Endometrium (tissue), 2 donors: ENCODE data around the gene SERPINA9.
"Not testable (repeated sequence)": the region's sequence is repeated elsewhere in the genome, so short reads cannot be mapped to it uniquely, and the experiment has no call there.

ENCODE experiments used
- FAIRE-seq: peaks from 2 replicates; lab custom pipeline; 2012; peaks lifted over from hg19 to GRCh38; lab: Jason Lieb, UNC
- donor health status: control.
- donor health status: control.

SERPINA9 gene

GRCh38 chr14:94485944-94486841 lies 10.2 kb upstream of the SERPINA9 start:
- no peak for FAIRE-seq

GRCh38 chr14:94484481-94484880 lies 8.5 kb upstream of the SERPINA9 start:
- no peak for FAIRE-seq

GRCh38 chr14:94483729-94484275 lies 7.8 kb upstream of the SERPINA9 start:
- FAIRE-seq = no peak

GRCh38 chr14:94483071-94483451 lies 7.1 kb upstream of the SERPINA9 start:
- no peak for FAIRE-seq

- not testable (repeated sequence) for FAIRE-seq
Observed at GRCh38 chr14:94482132-94483070, 6.4 kb upstream of the SERPINA9 start.

GRCh38 chr14:94481468-94482131 lies 5.6 kb upstream of the SERPINA9 start:
- FAIRE-seq = no peak

GRCh38 chr14:94480809-94481208 lies 4.8 kb upstream of the SERPINA9 start:
- no peak for FAIRE-seq

- FAIRE-seq = no peak
Observed at GRCh38 chr14:94478420-94478819, 2.4 kb upstream of the SERPINA9 start.

GRCh38 chr14:94474581-94475031 lies 1.4 kb downstream of the SERPINA9 start:
- no peak for FAIRE-seq

GRCh38 chr14:94473666-94474410 lies 2.2 kb downstream of the SERPINA9 start:
- no peak for FAIRE-seq

GRCh38 chr14:94472842-94473241 lies 3.2 kb downstream of the SERPINA9 start:
- no peak for FAIRE-seq

GRCh38 chr14:94471045-94471444 lies 5.0 kb downstream of the SERPINA9 start:
- no peak for FAIRE-seq

- FAIRE-seq = no peak
Observed at GRCh38 chr14:94470311-94470710, 5.7 kb downstream of the SERPINA9 start.

- no peak for FAIRE-seq
Observed at GRCh38 chr14:94469261-94469660, 6.7 kb downstream of the SERPINA9 start.

- no peak for FAIRE-seq
Observed at GRCh38 chr14:94467728-94468520, 8.1 kb downstream of the SERPINA9 start.

GRCh38 chr14:94466706-94467370 lies 9.2 kb downstream of the SERPINA9 start:
- no peak for FAIRE-seq

- FAIRE-seq = no peak
Observed at GRCh38 chr14:94465042-94465441, 11.0 kb downstream of the SERPINA9 start.

- no peak for FAIRE-seq
Observed at GRCh38 chr14:94464290-94464689, 11.7 kb downstream of the SERPINA9 start.

GRCh38 chr14:94462763-94463572 lies 13.0 kb downstream of the SERPINA9 start:
- FAIRE-seq = no peak
